ENCODE data around the gene DACT3.

GRCh38 chr19:46618670-46619231, 42.2 kb downstream of the DACT3 start:
- TF ChIP-seq POLR2AphosphoS5 (IDR thresholded peaks at IDR 0.05) (peak in 1 of 3 donors; percentile 18), CTCF (IDR thresholded peaks at IDR 0.05) (no peak), EP300 (IDR thresholded peaks at IDR 0.05) (no peak), POLR2A (IDR thresholded peaks at IDR 0.05) (no peak)

All from stomach (tissue), 4 donors.